SU-DHL-6 (cell line): Measurements from ENCODE around the gene KCNAB3.

Experiments
- H2AFZ ChIP-seq: fragments of 200-600 bp; sonication (generic); 2 replicates; pipeline ENCODE4 v1.6.1; 2014; ENCODE audit warnings: low read depth, mild to moderate bottlenecking, moderate library complexity, mixed read lengths, antibody characterized with exemption, low read length; ENCODE audit not compliant: severe bottlenecking
- H3F3A ChIP-seq: fragments of 200-600 bp; shearing (Covaris generic); 2 replicates; pipeline ENCODE4 v1.6.0; 2016; ENCODE audit warnings: antibody characterized with exemption, mild to moderate bottlenecking; ENCODE audit not compliant: insufficient read depth
- H3K27ac ChIP-seq: fragments of 200-600 bp; sonication (generic); 2 replicates; pipeline ENCODE4 v1.5.1; 2016; ENCODE audit warnings: low read depth, mild to moderate bottlenecking, low read length, moderate library complexity, mixed read lengths
- H3K27me3 ChIP-seq: fragments of 200-600 bp; sonication (generic), shearing (Covaris generic); 2 replicates; pipeline ENCODE4 v1.6.0; 2014; ENCODE audit warnings: mild to moderate bottlenecking, low read length
- H3K36me3 ChIP-seq: fragments of 200-600 bp; sonication (generic); 2 replicates; pipeline ENCODE4 v1.6.1; 2014; ENCODE audit warnings: mild to moderate bottlenecking, low read length, mixed read lengths
- H3K4me2 ChIP-seq: fragments of 300-600, 200-600 bp; shearing (Covaris generic), sonication (generic); 2 replicates; pipeline ENCODE4 v1.6.0; 2014; ENCODE audit warnings: low read length, low read depth, mild to moderate bottlenecking; ENCODE audit not compliant: poor library complexity, severe bottlenecking
- H3K4me3 ChIP-seq: fragments of 200-600 bp; sonication (generic); 2 replicates; pipeline ENCODE4 v1.5.1; 2014; ENCODE audit warnings: antibody characterized with exemption, low read length, mild to moderate bottlenecking, mixed read lengths; ENCODE audit not compliant: insufficient read depth, poor library complexity, severe bottlenecking
- H3K79me2 ChIP-seq: fragments of 200-600 bp; sonication (generic); 2 replicates; pipeline ENCODE4 v1.6.1; 2014; ENCODE audit warnings: mild to moderate bottlenecking, low read length, moderate library complexity; ENCODE audit not compliant: insufficient read depth
- H3K9ac ChIP-seq: fragments of 200-600 bp; sonication (generic); 2 replicates; pipeline ENCODE4 v1.7.0; 2014; ENCODE audit warnings: mild to moderate bottlenecking, low read length
- H3K9me2 ChIP-seq: fragments of 200-600 bp; sonication (generic); replicated peaks from 2 replicates; pipeline ENCODE4 v1.6.1; 2014; ENCODE audit warnings: low read length; ENCODE audit not compliant: insufficient read depth
- H3K9me3 ChIP-seq: fragments of 200-600 bp; sonication (generic); 2 replicates; pipeline ENCODE4 v1.6.1; 2014; ENCODE audit warnings: low read length, mixed read lengths; ENCODE audit not compliant: insufficient read depth
- H4K20me1 ChIP-seq: fragments of 200-600 bp; sonication (generic); 2 replicates; pipeline ENCODE4 v1.6.1; 2014; ENCODE audit warnings: low read depth, mild to moderate bottlenecking, antibody characterized with exemption, low read length, moderate library complexity, mixed read lengths
- CTCF ChIP-seq: fragments of 200-600 bp; sonication (generic); IDR thresholded peaks from one replicate; pipeline ENCODE4 v1.5.1; 2017; ENCODE audit warnings: antibody characterized with exemption, mild to moderate bottlenecking, low read length, moderate library complexity; ENCODE audit not compliant: insufficient read depth, poor library complexity, severe bottlenecking
- EZH2phosphoT487 ChIP-seq: fragments of 200-600 bp; sonication (generic), shearing (Covaris generic); conservative IDR thresholded peaks from 2 replicates; pipeline ENCODE4 v1.6.1; 2018; ENCODE audit warnings: mild to moderate bottlenecking, antibody characterized with exemption, low read length, moderate library complexity, mixed read lengths

KCNAB3 gene

DNA sequence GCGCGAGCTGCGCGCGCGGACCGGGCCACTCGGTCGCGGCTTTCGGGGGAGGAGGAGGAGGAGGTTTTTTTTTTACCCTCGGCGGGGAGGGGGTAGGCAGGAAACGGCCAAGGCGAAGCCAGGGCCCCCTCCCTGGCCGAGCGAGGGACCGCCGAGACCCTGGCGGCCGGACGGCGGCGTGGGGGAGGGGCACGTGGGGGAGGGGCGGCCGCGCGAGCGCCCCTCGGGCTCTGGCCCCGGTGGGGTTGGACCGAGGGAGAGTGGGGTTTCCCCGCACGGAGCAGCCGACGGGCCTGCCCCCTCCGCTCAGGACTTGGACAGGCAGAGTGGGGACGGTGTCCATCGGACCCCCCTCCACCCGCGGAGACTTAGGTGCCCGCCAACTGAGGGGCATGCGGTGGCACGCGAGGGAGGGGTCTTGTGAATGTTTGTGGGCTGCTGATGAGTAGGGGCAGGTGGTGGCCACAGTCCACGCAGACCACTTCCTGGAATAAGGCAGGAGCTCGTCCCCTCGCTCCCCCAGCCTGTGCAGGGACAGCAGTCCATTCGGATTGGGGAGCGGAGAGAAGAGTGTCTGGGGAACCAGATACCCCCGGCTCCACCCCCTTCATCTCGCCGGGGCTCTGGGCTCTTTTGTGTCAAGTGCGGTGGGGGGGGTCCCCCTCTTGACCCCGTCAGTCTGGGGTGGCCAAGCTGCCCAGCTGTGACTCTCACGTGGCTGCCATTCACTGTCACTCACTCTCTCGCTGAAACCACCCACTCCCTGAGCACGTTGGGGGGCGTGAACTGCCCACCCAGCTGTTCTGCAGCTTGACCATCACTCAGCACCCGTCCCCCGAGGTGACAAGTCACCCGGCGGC lies 44.1 kb downstream of the KCNAB3 start:
- H4K20me1 ChIP-seq: no peaks in the 10 kb centered on the region
- H3K4me2 ChIP-seq: peak overlapping the region; percentile 86
- H3K36me3 ChIP-seq: no peaks in the 10 kb centered on the region
- H3K27me3 ChIP-seq: no peaks in the 10 kb centered on the region
- peak overlapping the region; percentile 85 for H3K27ac ChIP-seq
- TF ChIP-seq EZH2phosphoT487 (no peak), CTCF (no peak)
- peaks cover 49% of the 10 kb centered on the region for H3K79me2 ChIP-seq
- H2AFZ ChIP-seq: peak overlapping the region; percentile 28
- H3K9me2 ChIP-seq: no peaks in the 10 kb centered on the region
- H3F3A ChIP-seq: peaks cover 46% of the 10 kb centered on the region
- H3K4me3 ChIP-seq: peak overlapping the region; percentile 77
- peak overlapping the region; percentile 85 for H3K9ac ChIP-seq
- no peaks in the 10 kb centered on the region for H3K9me3 ChIP-seq

- Histone ChIP-seq H3K9me3 (no peaks in the 10 kb centered on the region), H3K9ac (peak overlapping the region; percentile 85), H3K36me3 (no peaks in the 10 kb centered on the region), H3K27me3 (no peaks in the 10 kb centered on the region), H3K4me2 (peak overlapping the region; percentile 96), H2AFZ (no peak overlapping the region), H4K20me1 (no peaks in the 10 kb centered on the region), H3K27ac (peak overlapping the region; percentile 85), H3K4me3 (peak overlapping the region; percentile 77), H3K79me2 (peaks cover 49% of the 10 kb centered on the region), H3K9me2 (no peaks in the 10 kb centered on the region), H3F3A (peaks cover 54% of the 10 kb centered on the region)
- TF ChIP-seq EZH2phosphoT487: no peak
- TF ChIP-seq CTCF: no peak
These were observed 44.9 kb downstream of the KCNAB3 start for GRCh38 chr17:7884581-7885366.

GRCh38 chr17:7883781-7884386 lies 45.8 kb downstream of the KCNAB3 start:
- TF ChIP-seq EZH2phosphoT487 (no peak), CTCF (no peak)
- Histone ChIP-seq H3K36me3 (peaks cover 5% of the 10 kb centered on the region; the same call in 1 of the 2 replicates), H3K9me2 (no peaks in the 10 kb centered on the region), H3K4me2 (peak overlapping the region; percentile 96), H3K9me3 (no peaks in the 10 kb centered on the region), H3K9ac (peak overlapping the region; percentile 57), H3K4me3 (peak overlapping the region; percentile 49), H3F3A (peaks cover 56% of the 10 kb centered on the region), H3K27ac (peak overlapping the region; percentile 85), H4K20me1 (no peaks in the 10 kb centered on the region), H2AFZ (no peak overlapping the region), H3K79me2 (peaks cover 43% of the 10 kb centered on the region), H3K27me3 (no peaks in the 10 kb centered on the region)
